Measurements from ENCODE around the gene THRA.
A peak's percentile ranks its signal among the peaks of the same experiment; 100 is the strongest.

THRA gene

GRCh38 chr17:40060887-40061608 is 1.7 kb upstream of the THRA start:
- Histone ChIP-seq H3K4me3 (no peak overlapping the region), H3K27me3 (no peaks in the 10 kb centered on the region), H3K36me3 (no peaks in the 10 kb centered on the region), H3K27ac (peak overlapping the region in 1 of 2 donors; percentile 77), H3K4me1 (peaks cover 0 to 41% (median 28%) of the 10 kb centered on the region in 4 donors), H3K9me3 (no peaks in the 10 kb centered on the region)
- no peak for DNase-seq
- intact Hi-C loops (cut with DNase I; ENCODE audit: low total_unique reads) = loop anchor here (5.0 kb wide), 1 partner anchor 51 kb away; no protein-coding TSS in a partner anchor
- TF ChIP-seq CTCF (IDR thresholded peaks at IDR 0.05) = no peak

DNA sequence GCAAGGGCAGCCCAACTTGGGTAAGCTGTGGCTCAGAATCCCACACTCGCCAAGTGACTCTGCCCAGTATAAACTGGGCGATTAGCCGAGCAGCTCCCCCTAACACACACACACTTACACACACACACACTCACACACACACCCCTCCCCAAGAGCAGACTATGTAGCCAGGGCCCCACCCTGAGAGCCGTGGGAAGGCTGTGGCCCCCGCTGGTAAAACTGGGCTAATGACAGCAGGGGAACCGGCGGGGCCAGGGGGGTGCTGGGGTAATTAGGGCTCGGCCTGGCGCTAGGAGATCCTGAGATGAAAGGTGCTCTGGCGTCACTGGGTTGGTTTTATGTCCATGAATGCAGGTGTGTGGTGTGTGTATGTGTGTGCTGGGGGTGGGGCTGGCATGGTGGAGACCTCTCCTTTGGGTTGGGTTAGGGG is 1.1 kb upstream of the THRA start:
- TF ChIP-seq CTCF (IDR thresholded peaks at IDR 0.05) = no peak
- intact Hi-C loops (cut with DNase I; ENCODE audit: low total_unique reads) = loop anchor here (5.0 kb wide), 1 partner anchor 51 kb away; no protein-coding TSS in a partner anchor
- Histone ChIP-seq H3K4me3 (no peak overlapping the region), H3K36me3 (no peaks in the 10 kb centered on the region), H3K27ac (peak overlapping the region; percentile 77 to 94), H3K27me3 (no peaks in the 10 kb centered on the region), H3K9me3 (no peaks in the 10 kb centered on the region), H3K4me1 (peaks cover 0 to 46% (median 31%) of the 10 kb centered on the region in 4 donors)
- DNase-seq = no peak

GRCh38 chr17:40063187-40063771 is 514 bp downstream of the THRA start:
- Histone ChIP-seq H3K27ac (peak overlapping the region; percentile 93 to 94), H3K4me3 (peak overlapping the region; percentile 76 to 86), H3K27me3 (no peaks in the 10 kb centered on the region), H3K36me3 (no peaks in the 10 kb centered on the region), H3K4me1 (peaks cover 0 to 57% (median 46%) of the 10 kb centered on the region in 4 donors), H3K9me3 (no peaks in the 10 kb centered on the region)
- intact Hi-C loops (cut with DNase I; ENCODE audit: low total_unique reads) = loop anchor here (5.0 kb wide), 1 partner anchor 49 kb away; no protein-coding TSS in a partner anchor
- DNase-seq = peak; percentile 77 to 83
- TF ChIP-seq CTCF (IDR thresholded peaks at IDR 0.05) = no peak

GRCh38 chr17:40063901-40064531 is 1.3 kb downstream of the THRA start:
- Histone ChIP-seq H3K27me3 (no peaks in the 10 kb centered on the region), H3K36me3 (no peaks in the 10 kb centered on the region), H3K4me1 (peaks cover 0 to 57% (median 51%) of the 10 kb centered on the region in 4 donors), H3K27ac (peak overlapping the region; percentile 93 to 94), H3K9me3 (no peaks in the 10 kb centered on the region), H3K4me3 (peak overlapping the region; percentile 76 to 86)
- no peak for TF ChIP-seq CTCF (IDR thresholded peaks at IDR 0.05)
- intact Hi-C loops (cut with DNase I; ENCODE audit: low total_unique reads) = loop anchor here (5.0 kb wide), 1 partner anchor 48 kb away; no protein-coding TSS in a partner anchor
- no peak for DNase-seq

- TF ChIP-seq CTCF (IDR thresholded peaks at IDR 0.05) = no peak
- peak overlapping the region; percentile 93 to 94 for H3K27ac ChIP-seq
- H3K4me3 ChIP-seq = peak overlapping the region; percentile 76 to 86
- peaks cover 6 to 68% (median 63%) of the 10 kb centered on the region in 4 donors for H3K4me1 ChIP-seq
- H3K27me3 ChIP-seq = no peaks in the 10 kb centered on the region
- no peaks in the 10 kb centered on the region for H3K9me3 ChIP-seq
- intact Hi-C loops (cut with DNase I; ENCODE audit: low total_unique reads) = loop anchor here (5.0 kb wide), 1 partner anchor 47 kb away; no protein-coding TSS in a partner anchor
- no peak for DNase-seq
- no peaks in the 10 kb centered on the region for H3K36me3 ChIP-seq
Measured at GRCh38 chr17:40064971-40065768, 2.4 kb downstream of the THRA start.

Measured in tibial artery (tissue), 4 donors.